GM18858 (cell line): Measurements from ENCODE around the gene ZDHHC7.
"Not testable (repeated sequence)": the region's sequence is repeated elsewhere in the genome, so short reads cannot be mapped to it uniquely, and the experiment has no call there.

ENCODE experiments used
- ATAC-seq: cut with Tn5 transposase; IDR thresholded peaks from one replicate; pipeline ENCODE4 v1.9.1; 2021; ENCODE audit not compliant: unreplicated experiment

The ZDHHC7 gene

GRCh38 chr16:85045077-85045476, 33.7 kb upstream of the ZDHHC7 start:
- ATAC-seq, result no peak

- no peak for ATAC-seq
Observed at GRCh38 chr16:85042606-85043005, 31.3 kb upstream of the ZDHHC7 start.

- no peak for ATAC-seq
Observed at GRCh38 chr16:85042167-85042526, 30.8 kb upstream of the ZDHHC7 start.

GRCh38 chr16:85041219-85042166, 30.2 kb upstream of the ZDHHC7 start:
- ATAC-seq, result no peak

- ATAC-seq, result no peak
Observed at GRCh38 chr16:85040685-85041084, 29.4 kb upstream of the ZDHHC7 start.

GRCh38 chr16:85037721-85038120, 26.4 kb upstream of the ZDHHC7 start:
- ATAC-seq, result no peak

GRCh38 chr16:85037050-85037410, 25.7 kb upstream of the ZDHHC7 start:
- ATAC-seq, result no peak

- no peak for ATAC-seq
Observed at GRCh38 chr16:85036236-85037049, 25.1 kb upstream of the ZDHHC7 start.

GRCh38 chr16:85034591-85035433, 23.5 kb upstream of the ZDHHC7 start:
- no peak for ATAC-seq

- ATAC-seq, result no peak
Observed at GRCh38 chr16:85033171-85033570, 21.8 kb upstream of the ZDHHC7 start.

- ATAC-seq, result not testable (repeated sequence)
Observed at GRCh38 chr16:85032187-85032586, 20.9 kb upstream of the ZDHHC7 start.

- ATAC-seq, result no peak
Observed at GRCh38 chr16:85031451-85031850, 20.1 kb upstream of the ZDHHC7 start.

GRCh38 chr16:85029981-85030401, 18.7 kb upstream of the ZDHHC7 start:
- ATAC-seq, result no peak

- ATAC-seq, result no peak
Observed at GRCh38 chr16:85029408-85029784, 18.1 kb upstream of the ZDHHC7 start.

- ATAC-seq, result no peak
Observed at GRCh38 chr16:85028685-85029407, 17.5 kb upstream of the ZDHHC7 start.

GRCh38 chr16:85027958-85028684, 16.8 kb upstream of the ZDHHC7 start:
- ATAC-seq, result peak; percentile 12

- peak; percentile 57 for ATAC-seq
Observed at GRCh38 chr16:85027349-85027957, 16.1 kb upstream of the ZDHHC7 start, which contains the start of gene KIAA0513. Gene KIAA0513, plus strand, starts transcription at chr16:85027795. Its CDS starts 39,277 bp downstream, at chr16:85067072.

GRCh38 chr16:85026703-85027102, 15.4 kb upstream of the ZDHHC7 start:
- no peak for ATAC-seq
